HG03378 (cell line): ENCODE results near the gene SIRT2.
"Not testable (repeated sequence)": the region's sequence is repeated elsewhere in the genome, so short reads cannot be mapped to it uniquely, and the experiment has no call there.

Source experiments
- ATAC-seq: cut with Tn5 transposase; IDR thresholded peaks from one replicate; pipeline ENCODE4 v1.9.1; 2021; ENCODE audit warnings: mild to moderate bottlenecking, moderate library complexity; ENCODE audit not compliant: unreplicated experiment

Gene SIRT2

GRCh38 chr19:38899447-38900201 lies at the start of gene SIRT2, which contains the start of gene NFKBIB:
SIRT2 (minus strand) TSS chr19:38899618; CDS start chr19:38899521, 97 bp downstream.
NFKBIB (plus strand) TSS chr19:38899969; CDS start chr19:38900033, 64 bp downstream.
- peak; percentile 92 for ATAC-seq

GRCh38 chr19:38946229-38947010 lies 47.0 kb upstream of the SIRT2 start:
- no peak for ATAC-seq

DNA sequence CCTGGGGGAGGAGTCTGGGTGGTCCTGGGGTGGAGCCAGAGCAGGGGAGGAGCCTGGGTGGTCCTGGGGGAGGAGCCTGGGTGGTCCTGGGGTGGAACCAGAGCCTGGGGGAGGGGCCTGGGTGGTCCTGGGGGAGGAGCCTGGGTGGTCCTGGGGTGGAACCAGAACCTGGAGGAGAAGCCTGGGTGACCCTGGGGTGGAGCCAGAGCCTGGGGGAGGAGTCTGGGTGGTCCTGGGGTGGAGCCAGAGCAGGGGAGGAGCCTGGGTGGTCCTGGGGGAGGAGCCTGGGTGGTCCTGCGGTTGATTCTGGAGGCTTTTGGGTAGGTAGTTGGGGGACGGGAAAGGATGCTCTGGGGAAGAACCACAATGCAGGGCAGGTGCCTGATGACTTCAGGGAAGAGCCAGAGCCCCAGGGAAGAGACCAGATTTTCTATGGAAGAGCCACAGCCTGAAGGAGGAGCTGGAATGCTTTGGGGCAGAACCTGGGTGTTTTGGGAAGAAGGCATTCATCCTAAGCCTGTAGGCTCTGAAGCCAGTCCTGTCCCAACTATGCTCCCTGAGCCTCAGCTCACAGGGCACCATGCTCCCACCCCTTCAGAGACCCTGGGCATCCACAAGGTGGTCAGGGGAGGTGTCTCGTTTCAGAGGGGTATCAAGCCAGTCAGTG lies 46.3 kb upstream of the SIRT2 start:
- ATAC-seq = no peak

DNA sequence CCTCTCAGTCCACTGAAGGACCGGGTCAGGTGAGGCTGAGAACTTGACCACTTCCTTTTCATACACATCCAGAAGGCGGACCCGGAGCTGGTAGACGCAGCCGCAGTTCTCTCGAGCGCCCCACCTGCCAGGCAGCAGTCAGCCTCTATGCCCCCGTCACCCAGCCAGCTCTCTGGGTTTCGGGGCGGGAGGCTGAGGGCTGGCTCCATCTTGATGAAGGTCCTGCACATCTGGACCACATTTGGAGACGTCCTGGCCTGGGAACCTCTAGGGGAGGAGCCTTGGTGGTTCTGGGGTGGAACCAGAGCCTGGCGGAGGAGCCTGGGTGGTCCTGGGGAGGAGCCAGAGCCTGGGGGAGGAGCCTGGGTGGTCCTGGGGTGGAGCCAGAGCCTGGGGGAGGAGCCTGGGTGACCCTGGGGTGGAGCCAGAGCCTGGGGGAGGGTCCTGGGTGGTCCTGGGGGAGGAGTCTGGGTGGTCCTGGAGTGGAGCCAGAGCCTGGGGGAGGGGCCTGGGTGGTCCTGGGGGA lies 45.6 kb upstream of the SIRT2 start:
- no peak for ATAC-seq

DNA sequence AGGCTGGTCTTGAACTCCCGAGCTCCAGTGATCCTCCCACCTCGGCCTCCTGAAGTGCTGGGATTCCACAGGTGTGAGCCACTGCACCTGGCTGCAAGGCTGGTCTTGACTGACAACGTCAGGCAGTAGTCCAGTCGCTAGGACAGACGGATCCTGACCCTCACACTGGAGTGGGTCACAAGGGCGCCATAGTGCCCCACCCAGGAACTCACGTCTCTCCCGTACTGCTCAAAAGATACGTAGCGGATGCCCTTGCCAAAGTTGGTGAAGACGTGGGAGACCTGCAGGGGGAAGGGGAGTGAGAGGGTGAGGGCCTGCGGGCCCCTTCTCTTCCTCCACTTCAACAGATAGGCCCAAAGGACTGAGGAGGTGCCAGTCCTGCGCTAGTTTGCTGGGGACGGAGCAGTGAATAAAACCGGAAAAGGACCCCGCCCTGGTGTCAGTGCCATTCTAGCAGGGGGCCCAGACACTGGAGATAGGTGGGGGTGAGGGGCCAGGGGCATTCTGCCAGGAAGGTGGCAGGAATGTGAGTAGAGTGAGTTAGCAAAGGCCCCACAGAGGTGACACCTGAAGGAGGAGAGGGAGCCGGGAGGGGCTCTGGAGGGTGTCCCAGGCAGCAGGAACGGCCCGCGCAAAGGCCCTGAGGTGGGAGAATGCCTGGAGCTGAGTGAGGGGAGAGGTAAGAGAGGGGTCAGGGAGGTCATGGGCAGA lies 43.2 kb upstream of the SIRT2 start:
- no peak for ATAC-seq

DNA sequence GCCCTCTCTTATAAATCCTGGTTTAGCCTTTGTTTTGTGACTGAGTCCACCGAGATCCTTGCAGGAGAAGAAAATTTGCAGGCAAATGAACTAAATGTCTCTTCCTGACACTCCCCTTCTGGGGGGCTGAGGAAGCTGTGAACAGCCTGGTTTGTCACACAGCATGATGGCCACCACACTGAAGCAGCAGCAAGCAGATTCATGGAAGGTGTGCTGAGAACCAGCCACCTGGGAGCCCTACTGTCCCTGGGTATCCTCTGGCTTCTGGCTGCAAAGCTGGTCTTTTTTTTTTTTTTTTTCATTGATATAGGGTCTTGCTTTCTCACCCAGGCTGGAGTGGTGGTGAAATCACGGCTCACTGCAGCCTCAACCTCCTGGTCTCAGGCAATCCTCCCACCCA lies 42.6 kb upstream of the SIRT2 start:
- no peak for ATAC-seq

- ATAC-seq = not testable (repeated sequence)
Measured at GRCh38 chr19:38941466-38941865, 42.0 kb upstream of the SIRT2 start.

DNA sequence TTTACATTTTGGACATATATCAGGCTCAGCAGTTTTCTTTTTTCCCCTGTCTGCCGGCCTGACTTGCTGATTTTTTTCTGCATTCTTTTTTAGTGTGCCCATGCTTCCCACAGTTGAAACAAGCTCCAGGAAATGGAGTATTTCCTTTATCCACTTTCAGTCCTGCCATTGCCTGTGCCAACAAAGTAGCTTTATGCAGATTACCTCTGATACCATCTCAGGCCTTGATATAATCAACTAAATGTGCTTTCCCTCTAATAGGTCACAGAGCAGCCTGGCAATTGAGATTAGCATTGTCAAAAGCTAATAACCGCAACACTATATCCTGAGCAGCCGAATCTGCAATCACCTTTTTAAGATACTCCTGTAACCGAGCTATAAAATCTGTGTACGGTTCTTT lies 40.5 kb upstream of the SIRT2 start:
- ATAC-seq = no peak

DNA sequence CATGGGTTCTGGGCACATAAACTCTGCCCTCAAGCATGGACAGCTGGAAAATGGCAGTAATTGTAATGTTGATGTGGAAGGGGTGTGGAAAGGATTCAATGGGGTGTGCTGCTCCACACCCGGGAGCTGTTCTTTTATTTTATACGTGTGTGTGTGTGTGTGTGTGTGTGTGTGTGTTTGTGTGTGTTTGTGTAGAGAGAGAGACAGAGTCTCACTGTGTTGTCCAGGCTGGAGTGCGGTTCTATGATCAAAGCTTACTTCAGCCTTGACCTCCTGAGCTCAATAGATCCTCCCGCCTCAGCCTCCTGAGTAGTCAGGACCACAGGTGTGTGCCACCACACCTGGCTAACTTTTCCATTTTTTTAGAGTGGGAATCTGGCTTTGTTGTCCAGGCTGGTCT lies 34.1 kb upstream of the SIRT2 start:
- ATAC-seq = no peak

DNA sequence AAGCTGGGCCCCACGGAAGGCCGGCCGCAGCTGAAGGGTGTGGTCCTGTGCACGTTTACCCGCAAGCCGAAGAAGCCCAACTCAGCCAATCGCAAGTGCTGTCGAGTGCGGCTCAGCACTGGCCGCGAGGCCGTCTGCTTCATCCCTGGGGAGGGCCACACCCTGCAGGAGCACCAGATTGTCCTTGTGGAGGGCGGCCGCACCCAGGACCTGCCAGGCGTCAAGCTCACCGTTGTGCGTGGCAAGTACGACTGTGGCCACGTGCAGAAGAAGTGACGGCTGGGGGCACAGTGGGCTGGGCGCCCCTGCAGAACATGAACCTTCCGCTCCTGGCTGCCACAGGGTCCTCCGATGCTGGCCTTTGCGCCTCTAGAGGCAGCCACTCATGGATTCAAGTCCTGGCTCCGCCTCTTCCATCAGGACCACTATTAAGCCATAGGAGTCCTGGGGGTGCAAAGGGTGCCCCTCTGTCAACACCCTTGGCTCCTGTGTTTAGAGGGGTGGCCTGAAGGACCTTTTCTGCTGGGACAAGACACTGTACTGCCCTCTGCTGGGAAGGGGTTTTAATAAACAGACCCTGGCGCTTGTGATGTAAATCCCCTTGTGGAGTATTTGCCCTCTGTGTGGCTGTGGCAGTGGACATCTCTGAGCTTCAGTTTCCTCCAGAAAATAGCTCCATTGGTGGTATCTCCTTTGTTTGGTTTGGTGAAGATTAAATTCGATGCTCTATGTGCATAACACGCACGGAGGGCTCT lies 33.2 kb upstream of the SIRT2 start:
- ATAC-seq = no peak

- no peak for ATAC-seq
Measured at GRCh38 chr19:38931521-38931793, 32.0 kb upstream of the SIRT2 start.

DNA sequence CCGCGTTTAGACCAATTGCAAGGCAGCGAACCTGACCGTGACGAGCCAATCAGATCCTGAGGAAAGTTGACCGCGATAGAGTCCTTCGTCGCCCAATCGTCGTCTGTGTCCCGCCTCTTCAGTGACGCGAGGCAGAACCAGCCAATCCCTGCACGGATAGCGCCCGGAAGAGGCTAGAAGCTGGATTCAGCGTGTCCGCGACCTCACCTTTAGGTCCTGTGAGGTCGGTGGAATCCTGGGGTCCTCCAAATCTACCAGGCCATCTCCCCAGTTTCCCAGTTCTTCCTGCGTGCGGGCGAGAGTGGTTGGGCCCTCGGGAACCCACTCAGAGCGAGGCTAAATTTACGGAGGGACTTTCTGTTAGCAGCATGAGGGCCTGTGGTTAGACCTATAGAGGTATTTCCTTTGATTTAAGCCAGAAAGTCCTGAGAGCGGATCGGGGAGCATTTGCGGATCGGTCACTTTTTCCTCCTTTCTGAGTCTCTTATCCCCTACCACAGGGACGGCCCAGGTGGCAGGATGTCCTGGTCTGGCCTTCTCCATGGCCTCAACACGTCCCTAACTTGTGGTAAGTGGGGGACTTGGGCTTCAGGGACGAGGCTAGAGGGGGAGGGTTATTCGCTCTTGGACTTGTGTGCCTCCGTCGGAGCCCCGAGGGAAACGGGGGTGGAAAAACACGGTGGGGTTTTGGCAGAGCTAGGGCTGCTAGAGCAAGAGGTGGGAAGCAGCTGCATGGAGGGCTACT lies 31.5 kb upstream of the SIRT2 start, which contains the start of gene MRPS12:
Gene MRPS12, plus strand, starts transcription at position 169 of the 745 bp plus-strand sequence. Its CDS starts 351 bp downstream, at position 520.
- peak; percentile 88 for ATAC-seq

DNA sequence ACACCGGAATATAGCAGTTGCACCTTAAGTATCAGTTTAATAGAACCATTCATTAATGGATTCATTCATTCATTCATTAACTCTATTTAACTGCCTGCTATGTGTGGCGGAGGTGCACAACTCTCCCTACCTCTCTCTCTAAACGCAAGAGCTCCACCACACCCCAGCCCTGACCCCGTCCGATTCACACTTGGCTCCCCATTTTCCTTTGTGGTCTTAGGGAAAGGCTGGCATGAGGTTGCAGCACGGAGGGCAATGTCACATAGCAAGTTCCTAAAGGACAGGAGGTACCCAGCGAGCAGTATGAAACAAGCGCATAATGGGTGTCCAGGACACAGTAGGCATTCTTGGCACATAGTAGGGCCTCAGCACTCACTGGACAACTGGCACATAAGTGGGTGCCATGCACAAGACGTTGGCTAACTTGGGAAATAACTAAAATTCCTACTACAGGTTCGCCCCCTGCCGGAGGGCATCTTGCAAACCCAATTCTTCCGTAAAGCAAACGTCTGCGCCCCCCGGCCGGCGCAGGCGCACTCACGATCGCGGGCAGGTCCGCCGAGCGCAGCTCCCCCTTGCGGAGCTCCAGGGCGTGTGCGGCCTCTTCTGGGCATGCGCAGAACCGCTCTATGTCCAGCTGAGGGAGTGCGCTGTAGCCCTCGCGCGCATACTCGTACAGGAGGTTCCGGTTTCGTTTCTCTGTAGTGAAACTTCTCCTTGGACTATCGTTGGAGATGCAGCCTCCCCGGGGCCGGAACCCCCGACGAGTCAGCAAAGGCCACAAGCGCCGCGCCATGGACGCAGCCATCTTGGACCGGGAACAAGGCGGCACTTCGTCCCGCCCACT lies 30.7 kb upstream of the SIRT2 start, which contains the start of gene SARS2:
Gene SARS2, minus strand, starts transcription at position 835 of the 847 bp plus-strand sequence. Its CDS starts 27 bp downstream, at position 808.
- peak; percentile 72 for ATAC-seq

DNA sequence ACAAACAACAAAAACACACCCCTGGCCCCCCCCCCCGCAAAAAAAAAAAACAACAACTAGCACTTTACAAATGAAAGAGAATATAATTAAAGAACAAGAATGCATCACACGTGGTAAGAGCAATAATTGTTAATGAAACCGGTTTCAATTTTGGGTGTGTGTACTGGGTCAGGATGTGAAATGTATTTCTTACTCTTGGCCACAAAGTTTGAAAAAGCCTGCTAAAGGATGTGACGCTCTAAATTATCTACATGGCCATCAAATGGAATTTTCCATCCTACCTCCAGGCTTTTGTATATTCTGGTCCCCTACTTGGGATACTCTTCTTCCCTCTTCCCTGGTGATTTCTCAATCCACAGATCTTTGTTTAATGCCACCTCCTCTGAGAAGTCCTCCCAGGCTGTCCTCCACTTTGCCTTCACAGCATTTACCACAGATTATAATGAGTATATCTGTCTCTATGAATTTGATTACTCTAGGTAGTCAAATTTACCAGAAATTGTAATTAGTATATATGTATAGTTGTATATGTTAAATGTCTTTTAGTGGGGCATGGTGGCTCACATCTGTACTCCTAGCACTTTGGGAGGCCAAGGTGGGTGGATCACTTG lies 29.1 kb upstream of the SIRT2 start:
- no peak for ATAC-seq

- ATAC-seq = no peak
Measured at GRCh38 chr19:38924388-38924787, 25.0 kb upstream of the SIRT2 start.

- ATAC-seq = no peak
Measured at GRCh38 chr19:38922482-38922881, 23.1 kb upstream of the SIRT2 start.

- no peak for ATAC-seq
Measured at GRCh38 chr19:38921420-38922274, 22.2 kb upstream of the SIRT2 start.
